ENCODE data around the gene POLE3. TPM values are rescaled to one million over a fixed set of nuclear protein-coding genes. Genes with fewer than 3 reads are reported as not detected.
"Not testable (repeated sequence)": the region's sequence is repeated elsewhere in the genome, so short reads cannot be mapped to it uniquely, and the experiment has no call there.

Gene POLE3
- total RNA-seq, 1 experiment from 2014 or later: 64.5 TPM

- H3K4me3 ChIP-seq: no peak overlapping the region
- H3K27ac ChIP-seq: 0 out of 2 replicates have a peak overlapping the region, but pooled peaks have one; percentile 26
- no peak overlapping the region for H2AFZ ChIP-seq
- peaks cover 6% of the 10 kb centered on the region; the same call in 1 of the 2 replicates for H3F3A ChIP-seq (ENCODE audit: insufficient read depth, low read depth)
- no peaks in the 10 kb centered on the region for H3K9me3 ChIP-seq (ENCODE audit: insufficient read depth, low read depth)
- intact Hi-C loops (cut with micrococcal nuclease; ENCODE audit: unreplicated experiment): no loop called here
- H3K9me2 ChIP-seq (ENCODE audit: insufficient read depth): no peaks in the 10 kb centered on the region
- TF ChIP-seq EZH2 (IDR thresholded peaks at IDR 0.05; ENCODE audit: low read depth): no peak
- CTCF ChIA-PET: no interaction called here
- H3K36me3 ChIP-seq (ENCODE audit: low read depth): no peaks in the 10 kb centered on the region
- H3K79me2 ChIP-seq (ENCODE audit: low read depth): no peaks in the 10 kb centered on the region
- no peaks in the 10 kb centered on the region for H4K20me1 ChIP-seq (ENCODE audit: insufficient read depth)
- BruUV-seq (replicated peaks): TSS peak; percentile 69
- peaks cover 15% of the 10 kb centered on the region for H3K4me1 ChIP-seq (replicated peaks; ENCODE audit: insufficient read depth)
- DNase-seq: no peak
- H3K27me3 ChIP-seq (ENCODE audit: insufficient read depth, low read depth): no peaks in the 10 kb centered on the region
- no peak overlapping the region for H3K4me2 ChIP-seq
- POLR2A ChIA-PET (ENCODE audit: unreplicated experiment): interaction anchor here (0.6 kb wide), 1 partner anchor 11 kb away, joined by 8 read pairs; no protein-coding TSS in a partner anchor
Measured at GRCh38 chr9:113386571-113387393, 23.7 kb downstream of the POLE3 start.

- Histone ChIP-seq H3K27ac (peak overlapping the region; percentile 91), H2AFZ (peak overlapping the region; percentile 25; the same call in 1 of the 2 replicates), H3K79me2 (ENCODE audit: low read depth) (no peaks in the 10 kb centered on the region), H4K20me1 (ENCODE audit: insufficient read depth) (no peaks in the 10 kb centered on the region), H3K9me2 (ENCODE audit: insufficient read depth) (no peaks in the 10 kb centered on the region), H3K36me3 (ENCODE audit: low read depth) (no peaks in the 10 kb centered on the region), H3K27me3 (ENCODE audit: insufficient read depth, low read depth) (no peaks in the 10 kb centered on the region), H3K4me1 (replicated peaks; ENCODE audit: insufficient read depth) (peaks cover 33% of the 10 kb centered on the region), H3F3A (ENCODE audit: insufficient read depth, low read depth) (peaks cover 11% of the 10 kb centered on the region; the same call in 1 of the 2 replicates), H3K4me3 (no peak overlapping the region), H3K9me3 (ENCODE audit: insufficient read depth, low read depth) (no peaks in the 10 kb centered on the region), H3K4me2 (peak overlapping the region; percentile 66)
- BruUV-seq (replicated peaks): no TSS peak
- intact Hi-C loops (cut with micrococcal nuclease; ENCODE audit: unreplicated experiment): loop anchor here (1.0 kb wide), 1 partner anchor 19 kb away; the partner anchor contains the start of gene ALAD
- DNase-seq: peak; percentile 67 to 74
- ChIA-PET CTCF (interaction anchor here (0.6 kb wide), 1 partner anchor 19 kb away, joined by 4 read pairs; the partner anchor contains the start of gene ALAD), POLR2A (ENCODE audit: unreplicated experiment) (no interaction called here)
- TF ChIP-seq EZH2 (IDR thresholded peaks at IDR 0.05; ENCODE audit: low read depth): no peak
- TF ChIP-seq CTCF (conservative IDR thresholded peaks at IDR 0.05): no peak
Measured at GRCh38 chr9:113381909-113382411, 28.5 kb downstream of the POLE3 start.

GRCh38 chr9:113381441-113381840, 29.0 kb downstream of the POLE3 start:
- peak overlapping the region; percentile 66 for H3K4me2 ChIP-seq
- POLR2A ChIA-PET (ENCODE audit: unreplicated experiment); H3K4me3 ChIP-seq; H3K9me3 ChIP-seq (ENCODE audit: insufficient read depth, low read depth); H3K36me3 ChIP-seq (ENCODE audit: low read depth); H4K20me1 ChIP-seq (ENCODE audit: insufficient read depth); H3K27me3 ChIP-seq (ENCODE audit: insufficient read depth, low read depth); BruUV-seq (replicated peaks); H3K79me2 ChIP-seq (ENCODE audit: low read depth); DNase-seq; H2AFZ ChIP-seq; intact Hi-C loops (cut with micrococcal nuclease; ENCODE audit: unreplicated experiment); H3K9me2 ChIP-seq (ENCODE audit: insufficient read depth): not testable (repeated sequence)
- peak overlapping the region; percentile 91 for H3K27ac ChIP-seq
- CTCF ChIA-PET: interaction anchor here (0.6 kb wide), 1 partner anchor 20 kb away, joined by 4 read pairs; the partner anchor contains the start of gene ALAD
- H3F3A ChIP-seq (ENCODE audit: insufficient read depth, low read depth): peaks cover 11% of the 10 kb centered on the region; the same call in 1 of the 2 replicates
- peaks cover 33% of the 10 kb centered on the region for H3K4me1 ChIP-seq (replicated peaks; ENCODE audit: insufficient read depth)

GRCh38 chr9:113380869-113381378, 29.6 kb downstream of the POLE3 start:
- peak overlapping the region; percentile 91 for H3K27ac ChIP-seq
- peak overlapping the region; percentile 30; the same call in 1 of the 2 replicates for H2AFZ ChIP-seq
- no TSS peak for BruUV-seq (replicated peaks)

GRCh38 chr9:113379829-113380210, 30.7 kb downstream of the POLE3 start:
- H3K36me3 ChIP-seq (ENCODE audit: low read depth); BruUV-seq (replicated peaks); CTCF ChIA-PET; POLR2A ChIA-PET (ENCODE audit: unreplicated experiment); H3K27me3 ChIP-seq (ENCODE audit: insufficient read depth, low read depth); H3K9me3 ChIP-seq (ENCODE audit: insufficient read depth, low read depth); H2AFZ ChIP-seq; H3K27ac ChIP-seq; H3K9me2 ChIP-seq (ENCODE audit: insufficient read depth); H4K20me1 ChIP-seq (ENCODE audit: insufficient read depth); H3K4me3 ChIP-seq; H3K4me2 ChIP-seq; intact Hi-C loops (cut with micrococcal nuclease; ENCODE audit: unreplicated experiment); DNase-seq: not testable (repeated sequence)
- H3K4me1 ChIP-seq (replicated peaks; ENCODE audit: insufficient read depth): peaks cover 37% of the 10 kb centered on the region
- peaks cover 11% of the 10 kb centered on the region for H3K79me2 ChIP-seq (ENCODE audit: low read depth)
- peaks cover 11% of the 10 kb centered on the region; the same call in 1 of the 2 replicates for H3F3A ChIP-seq (ENCODE audit: insufficient read depth, low read depth)

More at GRCh38 chr9:113380869-113381378, 29.6 kb downstream of the POLE3 start:
- H3K4me1 ChIP-seq (replicated peaks; ENCODE audit: insufficient read depth): peaks cover 33% of the 10 kb centered on the region
- CTCF ChIA-PET: no interaction called here
- POLR2A ChIA-PET (ENCODE audit: unreplicated experiment): no interaction called here
- H3K27me3 ChIP-seq (ENCODE audit: insufficient read depth, low read depth): no peaks in the 10 kb centered on the region
- intact Hi-C loops (cut with micrococcal nuclease; ENCODE audit: unreplicated experiment): no loop called here
- H3K36me3 ChIP-seq (ENCODE audit: low read depth): no peaks in the 10 kb centered on the region
- TF ChIP-seq CTCF (conservative IDR thresholded peaks at IDR 0.05): no peak
- TF ChIP-seq EZH2 (IDR thresholded peaks at IDR 0.05; ENCODE audit: low read depth): no peak
- H4K20me1 ChIP-seq (ENCODE audit: insufficient read depth): no peaks in the 10 kb centered on the region
- H3K4me2 ChIP-seq: peak overlapping the region; percentile 66
- H3K9me3 ChIP-seq (ENCODE audit: insufficient read depth, low read depth): no peaks in the 10 kb centered on the region
- H3K4me3 ChIP-seq: no peak overlapping the region
- peak; percentile 60 to 72 for DNase-seq
- H3K79me2 ChIP-seq (ENCODE audit: low read depth): no peaks in the 10 kb centered on the region; the same call in 1 of the 2 replicates
- H3K9me2 ChIP-seq (ENCODE audit: insufficient read depth): no peaks in the 10 kb centered on the region
- H3F3A ChIP-seq (ENCODE audit: insufficient read depth, low read depth): peaks cover 11% of the 10 kb centered on the region; the same call in 1 of the 2 replicates

All from PC-9 (cell line).